GM19035 (cell line): ENCODE results near the gene ETV4.

Source experiments
- ATAC-seq: cut with Tn5 transposase; IDR thresholded peaks from one replicate; pipeline ENCODE4 v1.9.1; 2021; ENCODE audit not compliant: unreplicated experiment

ETV4 gene

DNA sequence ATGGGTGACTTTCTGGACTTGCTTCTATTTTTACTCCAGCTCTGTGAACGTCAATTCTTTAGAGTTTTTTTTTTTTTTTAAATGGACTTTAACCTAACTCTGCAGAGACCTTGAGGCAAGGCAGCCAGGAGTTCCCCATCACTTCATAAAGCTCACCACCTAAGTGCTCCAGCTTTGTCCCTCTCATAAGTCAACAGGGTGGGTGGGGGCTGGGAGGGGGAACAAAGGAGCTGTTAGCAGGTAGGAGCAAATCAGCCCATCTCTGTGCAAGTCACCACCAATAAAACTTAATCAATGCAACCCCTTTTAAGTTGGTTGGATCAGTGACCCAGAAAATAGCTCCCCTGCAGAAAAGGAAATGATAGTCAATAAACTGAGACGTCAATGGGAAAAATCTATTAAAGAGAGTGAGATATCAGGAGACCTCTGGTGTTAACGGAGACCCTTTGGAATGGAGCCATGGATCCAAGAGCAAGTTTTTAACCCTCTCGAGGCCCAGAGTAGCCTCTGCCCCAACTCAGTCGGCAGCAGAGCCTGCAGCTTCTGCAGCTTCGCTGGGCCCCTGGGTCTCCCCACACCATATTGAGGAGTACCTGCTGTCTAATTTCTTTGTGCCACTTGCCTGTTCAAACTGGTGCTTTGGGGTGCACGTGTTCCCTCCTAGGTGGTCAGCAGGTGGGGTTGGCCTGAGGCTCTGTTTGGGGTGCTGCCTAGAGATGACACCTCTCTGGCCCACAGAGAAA, 27.6 kb upstream of the ETV4 start:
- no peak for ATAC-seq

DNA sequence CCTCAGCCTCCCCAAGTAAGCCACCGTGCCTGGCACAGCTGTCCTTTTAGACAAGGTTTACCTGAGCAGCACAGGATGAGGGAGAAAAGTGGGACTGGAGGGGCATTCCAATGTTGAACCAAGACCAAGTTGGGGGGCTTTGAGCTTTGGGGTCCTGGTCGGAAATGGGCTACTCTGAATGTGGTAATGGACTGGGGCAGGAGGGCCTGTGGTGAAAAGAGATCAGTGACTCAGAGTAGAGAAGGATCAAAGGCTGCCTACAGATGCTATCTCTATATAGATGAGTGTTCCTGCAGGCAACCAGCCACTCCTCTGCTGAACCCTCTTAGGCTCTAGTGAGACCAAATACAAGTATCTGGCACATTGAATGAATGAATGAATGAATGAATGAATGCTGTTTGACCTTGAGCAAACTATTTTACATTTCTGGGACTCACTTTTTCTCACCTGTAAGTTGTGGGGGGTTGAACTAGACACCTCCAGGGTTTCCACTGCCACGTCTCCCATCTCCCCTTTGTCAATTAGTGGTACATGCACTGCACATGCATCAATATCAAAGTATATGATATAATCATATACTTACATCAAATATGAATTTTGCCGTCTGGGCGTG, 26.3 kb upstream of the ETV4 start:
- no peak for ATAC-seq

DNA sequence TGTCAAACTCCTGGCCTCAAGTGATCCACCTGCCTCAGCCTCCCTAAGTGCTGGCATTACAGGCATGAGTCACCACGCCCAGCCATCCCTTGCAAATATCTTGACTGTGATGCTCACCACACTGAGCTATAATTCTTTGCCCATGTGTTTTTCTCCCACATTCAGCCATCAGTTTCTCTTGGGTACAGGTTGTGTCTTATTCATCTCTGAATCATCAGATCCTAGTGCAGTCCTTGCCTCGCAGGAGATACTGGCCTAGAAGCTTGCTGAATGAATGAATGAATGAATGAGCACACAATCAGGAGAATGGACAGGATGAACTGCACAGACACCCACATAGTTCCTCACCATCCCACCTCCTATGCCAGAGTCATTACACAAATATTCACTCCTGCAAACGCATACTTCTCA, 24.4 kb upstream of the ETV4 start:
- no peak for ATAC-seq

DNA sequence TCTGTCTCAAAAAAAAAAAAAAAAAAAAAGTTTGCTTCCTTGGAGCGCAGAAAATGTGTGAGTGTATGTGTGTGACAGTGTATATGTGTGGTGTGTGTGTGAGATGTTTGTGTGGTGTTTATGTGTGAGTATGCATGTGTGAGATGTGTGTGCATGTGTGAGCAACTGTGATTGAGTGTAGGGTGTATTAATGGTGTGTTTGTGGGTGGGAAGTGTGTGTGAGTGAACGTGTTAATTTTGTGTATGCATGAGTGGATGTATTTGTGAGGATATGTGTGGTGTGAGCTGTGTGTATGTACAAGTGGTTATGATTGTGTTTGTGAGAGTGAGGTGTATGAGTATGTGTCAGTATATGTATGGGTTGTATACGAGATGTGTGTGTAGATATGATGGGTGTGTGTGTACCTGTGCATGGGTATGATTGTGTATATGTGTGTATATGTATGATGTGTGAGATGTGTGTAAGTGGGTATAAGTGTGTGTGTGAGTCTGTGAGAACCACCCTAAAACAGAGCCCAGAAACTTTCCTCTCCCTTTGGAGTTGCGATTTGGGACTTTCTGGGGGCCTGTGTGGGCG, 22.5 kb upstream of the ETV4 start:
- no peak for ATAC-seq

DNA sequence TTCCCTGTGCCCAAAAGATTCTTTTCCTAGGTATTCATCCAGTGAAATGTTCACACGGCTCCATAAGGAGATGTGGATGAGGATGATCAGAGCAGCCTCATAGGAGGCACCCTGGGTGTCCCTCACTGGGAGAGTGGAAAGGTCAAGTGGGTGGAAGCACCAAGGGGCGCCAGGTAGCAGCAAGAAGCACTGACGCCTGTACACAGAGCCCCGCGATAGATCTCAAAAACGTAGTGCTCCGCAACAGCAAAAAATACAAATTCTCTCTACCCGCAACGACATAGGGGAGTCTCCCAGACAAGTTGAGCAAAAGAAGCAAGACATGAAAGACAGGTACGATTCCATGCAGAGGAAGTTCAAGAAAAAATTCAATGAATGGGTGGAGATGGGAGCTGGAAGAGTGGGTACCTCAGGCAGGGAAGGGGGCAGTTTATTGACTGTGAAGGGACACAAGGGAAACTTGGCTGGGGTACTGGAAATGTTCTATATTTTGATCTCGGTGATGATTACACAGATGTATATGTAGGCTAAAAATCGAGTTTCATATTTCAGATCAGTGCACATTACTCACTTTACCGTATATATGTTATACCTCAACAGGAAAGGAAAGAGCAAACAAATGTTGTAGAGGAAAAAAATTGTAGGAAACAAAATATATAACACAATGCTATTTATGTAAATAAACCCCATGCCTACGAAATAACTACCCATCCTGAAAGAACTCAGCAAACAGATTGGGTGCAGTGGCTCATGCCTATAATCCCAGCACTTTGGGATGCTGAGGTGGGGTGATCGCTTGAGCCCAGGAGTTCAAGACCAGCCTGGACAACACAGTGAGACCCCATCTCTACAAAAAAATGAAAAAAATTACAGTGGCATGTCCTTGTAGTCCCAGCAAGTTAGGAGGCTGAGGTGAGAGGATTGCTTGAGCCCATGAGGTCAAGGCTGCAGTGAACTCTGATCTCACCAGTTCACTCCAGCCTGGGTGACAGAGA, 17.8 kb upstream of the ETV4 start:
- no peak for ATAC-seq

DNA sequence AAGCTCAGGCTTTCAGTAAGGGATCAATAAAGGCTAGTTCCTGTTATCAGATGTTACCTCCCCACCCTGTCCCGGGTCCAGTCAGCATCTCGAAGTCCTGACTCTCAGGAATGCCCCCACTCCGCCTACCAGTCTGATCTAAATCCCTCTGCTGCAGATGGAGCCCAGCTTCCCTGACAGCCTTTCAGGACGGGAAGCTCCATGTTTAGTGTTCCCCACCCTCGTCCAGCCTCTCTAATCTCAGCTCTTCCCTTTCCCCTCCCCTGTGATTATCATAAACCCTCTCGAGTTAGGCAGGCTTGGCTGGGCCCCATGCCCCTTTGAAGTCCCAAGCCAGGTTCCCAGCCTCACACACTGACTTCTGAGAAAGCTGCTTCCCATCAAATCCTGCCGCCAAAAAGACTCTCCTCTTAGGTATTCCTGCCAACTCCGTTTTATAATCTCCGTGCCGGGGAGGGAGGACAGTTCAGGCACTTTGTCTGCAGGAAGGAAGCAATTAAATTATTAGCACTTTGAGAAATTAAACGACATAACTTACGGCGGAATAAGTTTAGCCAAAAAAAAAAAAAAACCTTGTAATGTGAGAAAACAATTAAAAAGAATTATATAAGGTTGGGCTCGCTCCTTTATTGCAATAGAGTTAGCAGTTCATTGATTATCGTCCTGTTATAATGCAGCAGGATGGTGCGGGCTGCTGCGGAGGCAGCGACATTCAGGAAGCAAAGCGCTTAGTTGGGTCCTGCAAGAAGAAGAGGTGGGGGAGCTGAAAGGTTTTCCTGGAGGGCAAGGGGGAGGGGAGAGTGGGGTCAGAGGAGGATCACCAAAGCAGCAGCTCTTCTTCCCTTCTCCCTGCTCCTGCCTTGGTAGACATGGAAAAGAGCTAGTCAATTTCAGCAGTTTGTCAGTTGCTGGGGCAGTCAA, 16.8 kb upstream of the ETV4 start:
- no peak for ATAC-seq

DNA sequence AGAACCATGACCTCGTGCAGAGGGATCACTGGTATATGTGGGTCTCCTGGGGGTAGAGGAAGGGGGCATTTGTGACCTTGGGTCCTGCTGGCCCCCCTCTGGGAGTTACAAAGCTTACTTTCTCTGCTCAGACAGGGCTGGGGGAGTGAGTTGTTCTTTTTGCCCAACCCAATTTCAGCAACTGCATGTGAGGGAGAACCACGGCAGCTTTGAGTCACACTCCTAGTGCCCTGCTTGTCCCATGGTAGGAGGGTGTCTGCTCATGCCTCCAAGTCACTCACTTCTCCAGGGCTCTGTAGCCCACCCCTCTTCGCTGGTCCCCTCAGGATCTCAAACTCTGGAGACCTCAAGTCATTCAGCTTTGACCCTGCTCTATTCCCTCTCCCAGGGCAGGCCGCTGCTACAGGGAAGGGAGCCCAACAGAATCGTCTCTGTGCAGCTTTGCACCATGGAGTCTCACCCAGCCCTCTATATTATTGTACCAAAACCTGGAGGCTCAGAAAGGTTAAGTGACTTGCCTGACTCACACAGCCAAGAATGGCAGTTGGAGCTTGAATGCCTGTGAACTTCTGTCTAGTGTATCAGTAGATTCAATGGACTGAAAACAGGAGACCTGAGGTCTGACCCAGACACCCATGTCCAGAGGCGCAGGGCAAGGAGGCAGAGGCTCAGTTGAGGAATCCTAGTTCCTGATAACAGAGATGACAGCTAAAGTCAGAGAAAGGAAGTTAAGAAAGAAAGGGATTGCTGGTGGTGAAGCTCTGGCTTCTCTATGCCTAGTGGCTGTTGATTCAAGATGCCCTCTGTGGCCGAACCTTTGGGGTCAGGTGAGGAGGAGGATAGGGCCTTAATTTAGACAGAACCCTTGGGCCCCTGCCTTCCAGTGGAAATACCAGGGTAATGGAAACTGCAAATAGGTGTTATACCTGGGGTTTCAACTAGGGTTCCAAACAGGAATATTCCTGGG, 14.6 kb upstream of the ETV4 start:
- ATAC-seq, result no peak

DNA sequence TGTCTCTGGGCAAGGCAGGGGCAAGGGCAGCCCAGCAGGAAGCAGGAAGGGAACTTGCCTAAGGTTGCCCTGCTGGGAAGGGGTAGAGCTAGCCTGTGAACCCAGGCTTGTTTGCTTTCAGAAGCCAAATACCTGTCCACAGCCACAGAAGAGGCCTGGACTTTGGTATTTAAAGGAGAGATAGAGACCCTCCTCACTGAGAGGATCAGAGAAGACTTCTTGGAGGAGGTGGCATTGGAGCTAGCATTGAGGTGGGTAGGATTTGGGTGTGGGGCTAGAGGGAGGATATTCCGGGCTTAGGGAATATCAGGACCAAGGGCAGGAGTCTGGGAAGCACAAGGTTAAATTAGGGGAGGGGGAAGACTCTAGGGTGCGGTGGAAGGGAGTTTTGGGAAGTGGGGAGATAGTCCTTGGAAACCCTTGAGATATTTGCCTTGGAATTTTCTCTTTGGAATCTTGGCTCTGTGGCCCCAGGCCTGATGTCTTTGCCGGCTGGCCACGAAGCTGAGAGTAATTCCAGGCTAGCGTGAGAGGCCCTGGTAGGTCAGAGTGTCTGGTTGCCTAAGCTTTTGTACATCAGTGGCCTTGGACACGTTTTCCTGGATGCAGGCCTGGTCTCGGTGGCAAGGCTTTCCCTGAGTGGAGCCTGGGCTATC, 13.1 kb upstream of the ETV4 start:
- no peak for ATAC-seq

DNA sequence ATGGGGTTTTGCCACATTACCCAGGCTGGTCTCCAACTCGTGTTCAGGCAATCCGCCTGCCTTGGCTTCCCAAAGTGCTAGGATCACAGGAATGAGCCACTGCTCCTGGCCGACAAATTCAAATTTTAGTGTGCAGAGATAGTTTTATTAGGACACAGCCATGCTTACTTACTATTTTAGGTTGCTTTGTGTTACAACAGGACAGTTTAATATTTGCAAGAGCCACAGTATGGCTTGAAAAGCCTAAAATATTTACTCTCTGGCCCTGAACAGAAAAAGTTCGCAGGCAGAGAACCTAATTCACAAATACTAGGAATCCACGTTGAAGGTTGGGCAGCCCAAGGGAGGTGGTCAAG, 12.6 kb upstream of the ETV4 start:
- ATAC-seq, result no peak

DNA sequence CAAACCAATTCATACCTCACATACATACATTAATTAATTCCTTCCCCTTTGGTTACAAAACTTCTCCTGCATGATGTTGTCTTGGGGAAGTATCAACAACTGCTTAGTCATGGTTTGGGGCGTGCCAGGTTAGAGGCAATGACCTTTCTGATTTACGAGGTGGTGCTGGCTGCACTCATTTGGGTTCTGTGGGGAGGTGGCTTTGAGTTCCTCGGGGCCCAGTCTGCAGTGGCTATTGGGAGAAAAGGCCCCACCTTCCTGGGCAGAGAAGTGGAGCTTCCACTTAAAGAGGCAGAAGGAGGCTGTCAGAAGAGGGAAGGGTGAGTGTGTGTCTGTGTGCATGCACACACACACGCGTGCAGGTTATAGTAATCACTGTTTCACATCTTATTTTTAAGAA, 10.2 kb upstream of the ETV4 start:
- ATAC-seq, result no peak

DNA sequence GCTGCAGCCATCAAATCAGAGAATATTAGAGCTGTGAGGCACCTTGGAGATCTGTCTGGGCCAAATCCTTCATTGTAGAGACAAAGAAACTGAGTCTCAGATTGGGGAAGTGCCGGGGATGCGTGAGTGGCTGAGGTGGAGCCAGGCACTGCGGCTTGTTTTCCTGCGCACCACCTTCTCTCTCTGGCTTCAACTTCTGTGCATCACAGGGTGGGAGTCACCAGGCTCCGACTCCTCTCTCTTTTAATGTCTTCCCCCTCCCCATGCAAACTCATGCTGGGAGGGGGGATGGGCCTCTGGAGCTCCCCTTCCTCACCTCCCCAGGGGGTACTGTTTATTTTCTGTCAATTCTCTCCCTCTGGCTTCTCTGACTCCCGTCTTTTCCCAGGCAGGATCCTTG, 8.7 kb upstream of the ETV4 start:
- ATAC-seq, result no peak

DNA sequence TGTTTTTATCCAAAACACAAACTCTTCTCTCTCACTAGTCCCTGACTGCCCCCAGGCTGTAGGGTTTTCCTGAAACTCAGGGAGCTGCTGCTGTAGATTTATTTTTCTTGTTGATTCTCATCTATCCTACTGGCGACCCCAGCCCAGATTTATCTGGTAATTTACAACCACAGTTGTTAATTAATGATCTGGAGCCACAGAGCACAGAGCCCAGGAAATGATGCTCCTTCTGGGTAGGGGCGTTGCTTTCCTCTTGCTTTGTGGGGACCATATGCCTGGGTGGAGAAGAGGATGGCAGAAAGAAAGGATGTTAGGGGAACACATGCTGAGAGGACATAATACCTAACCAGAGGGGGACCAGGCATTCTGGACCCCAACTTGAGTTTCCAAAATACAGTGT, 7.4 kb upstream of the ETV4 start:
- no peak for ATAC-seq

DNA sequence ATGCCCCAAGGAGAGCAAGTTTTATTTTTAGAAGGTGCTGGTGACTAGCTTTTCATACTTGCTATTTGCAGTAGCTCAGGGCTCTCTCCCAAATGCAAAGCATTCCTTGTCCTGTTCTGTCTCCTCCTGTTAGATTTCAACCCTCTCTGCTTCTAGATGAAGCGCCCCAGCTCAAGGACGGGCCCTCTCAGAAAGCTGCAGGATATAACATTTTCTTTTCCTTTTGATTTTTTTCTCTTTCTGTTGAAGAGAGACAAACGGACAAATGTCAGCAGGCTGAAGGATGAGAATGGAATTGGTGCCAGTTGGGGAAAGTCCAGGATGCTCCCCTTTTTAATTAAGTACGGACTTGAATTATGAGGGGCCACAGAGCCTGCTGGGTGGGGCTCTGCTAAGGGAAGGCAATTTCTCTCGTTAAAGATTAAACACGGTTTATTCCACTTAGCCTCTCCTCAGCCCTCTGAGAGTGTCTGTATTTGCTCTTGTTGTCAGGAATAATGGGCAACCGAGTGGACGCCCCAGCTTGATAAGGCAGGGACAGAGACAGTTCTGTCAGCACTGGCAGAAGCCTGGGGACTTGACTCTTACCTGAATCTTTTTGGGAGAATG, 6.2 kb upstream of the ETV4 start:
- no peak for ATAC-seq

DNA sequence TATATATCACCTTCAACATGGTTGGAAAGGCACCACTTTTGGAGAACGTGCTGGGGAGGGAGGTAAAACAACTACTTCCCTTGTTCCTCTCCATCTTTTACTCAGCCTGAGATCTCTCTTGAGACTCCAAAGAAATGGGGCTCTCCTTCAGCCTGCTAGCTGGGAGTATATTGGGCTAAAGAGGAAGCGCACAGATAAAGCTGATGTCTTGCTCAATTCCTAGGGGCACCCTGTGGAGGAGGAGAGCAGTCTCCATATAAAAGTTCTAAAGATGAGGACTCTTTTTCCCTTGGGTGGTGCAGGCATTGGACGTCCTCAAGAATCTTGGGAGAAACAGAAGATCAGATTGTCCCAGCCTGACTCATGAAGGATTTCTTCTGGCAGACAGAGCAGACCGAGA, 4.6 kb upstream of the ETV4 start:
- no peak for ATAC-seq

DNA sequence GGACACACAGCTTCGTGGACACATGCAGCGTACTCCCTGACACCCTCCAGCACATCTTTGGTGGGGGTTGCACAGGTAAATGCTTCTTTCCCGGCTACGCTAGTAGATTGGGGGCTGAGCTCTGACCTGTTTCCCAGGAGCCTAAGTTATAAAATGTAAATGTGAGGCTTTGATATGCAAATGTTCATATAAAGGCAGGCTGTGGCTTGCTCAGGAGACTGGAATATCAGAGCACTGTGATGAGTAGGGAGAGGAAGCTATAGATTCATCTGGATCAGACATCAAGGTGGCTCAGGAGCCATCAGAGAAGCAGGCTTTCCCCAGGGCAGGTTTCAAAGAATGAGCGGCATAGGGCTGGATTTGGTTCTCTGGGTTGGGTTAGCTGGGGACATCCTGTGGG, 3.4 kb upstream of the ETV4 start:
- ATAC-seq, result no peak

DNA sequence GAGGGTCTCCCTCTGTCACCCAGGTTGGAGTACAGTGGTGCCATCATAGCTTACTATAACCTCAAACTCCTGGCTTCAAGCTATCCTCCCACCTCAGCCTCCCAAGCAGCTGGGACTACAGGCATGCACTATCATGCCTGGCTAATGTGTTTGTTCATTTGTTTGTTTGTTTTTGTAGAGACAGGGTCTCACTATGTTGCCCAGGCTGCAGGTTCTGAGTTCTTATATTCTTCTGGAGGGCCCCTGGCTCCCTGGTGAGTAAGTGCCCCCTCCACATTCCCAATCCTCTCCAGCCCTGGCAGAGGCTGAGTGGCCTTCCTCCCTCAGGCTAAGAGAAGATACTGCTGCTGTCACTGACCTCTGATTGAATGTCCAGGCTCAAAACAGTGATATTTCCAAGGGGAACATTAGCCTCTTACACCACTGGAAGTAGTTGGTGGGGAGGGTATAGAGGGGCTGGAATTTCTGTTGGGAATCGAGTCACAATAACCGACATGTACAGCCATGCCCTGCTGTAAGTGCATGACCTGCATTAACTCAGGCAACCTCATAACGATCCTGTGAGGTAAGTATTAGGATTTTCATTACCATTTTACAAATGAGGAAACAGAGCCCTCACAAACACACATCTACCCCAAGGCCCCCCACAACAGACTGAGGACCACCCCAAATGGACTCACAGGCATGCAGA, 2.7 kb upstream of the ETV4 start:
- ATAC-seq, result no peak

DNA sequence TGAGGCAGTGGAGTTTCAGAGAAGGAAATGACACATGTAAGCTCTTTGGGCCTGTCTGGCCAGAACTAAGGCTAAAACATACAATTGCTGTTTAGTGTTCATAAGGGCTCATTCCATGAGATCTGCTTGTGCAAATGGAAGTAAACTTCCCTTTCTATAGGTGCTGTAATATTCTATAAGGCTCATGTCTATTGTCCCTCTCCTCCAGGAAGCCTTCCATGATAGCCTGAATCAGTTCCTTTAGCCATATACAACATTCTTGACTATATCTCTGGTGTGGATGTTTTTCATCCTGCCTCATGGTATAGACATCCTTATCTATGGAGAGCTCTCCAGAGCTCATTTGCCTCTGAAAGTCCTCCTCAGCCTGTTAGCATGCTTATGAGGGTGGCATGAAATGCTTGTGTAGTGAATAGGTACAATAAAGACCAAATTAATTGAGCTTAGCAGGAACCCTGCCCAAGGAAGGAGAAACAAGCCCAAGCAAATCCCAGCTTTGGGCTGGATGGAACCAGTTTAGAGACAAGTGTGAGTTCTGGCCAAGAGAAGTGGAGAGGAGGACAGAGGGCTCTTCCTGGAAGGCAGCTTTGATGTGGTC, 1.6 kb upstream of the ETV4 start:
- no peak for ATAC-seq

DNA sequence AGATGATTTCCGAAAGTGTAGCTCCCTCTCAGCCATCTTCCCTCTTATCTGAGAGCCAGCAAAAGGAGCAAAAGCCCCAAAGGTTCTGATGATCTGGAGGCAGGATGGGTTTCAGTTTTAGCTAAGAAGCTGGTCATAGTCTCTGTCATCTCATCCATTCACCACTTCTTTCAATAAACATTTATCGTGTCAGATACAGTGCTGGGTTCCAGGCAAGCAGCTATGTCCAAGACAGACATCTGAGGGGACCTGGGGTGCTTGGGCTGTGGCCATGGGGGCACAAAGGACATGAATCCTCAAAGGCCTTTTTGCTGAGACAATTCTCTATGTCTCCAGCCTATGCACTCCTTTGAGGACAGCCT, 1.0 kb upstream of the ETV4 start:
- ATAC-seq, result no peak
